Osteoblast (primary cell): ENCODE results near the gene MLIP. TPM values are rescaled to one million over a fixed set of nuclear protein-coding genes. Genes with fewer than 3 reads are reported as not detected.
A peak's percentile ranks its signal among the peaks of the same experiment; 100 is the strongest.

Experiments used
- DNase-seq: peaks from one replicate; pipeline ENCODE4 v3.0.0; 2011; ENCODE audit warnings: low spot score, mixed read lengths; ENCODE audit not compliant: insufficient read length; ENCODE audit errors: missing footprints
- H2AFZ ChIP-seq: 2 replicates; pipeline ENCODE4 v1.6.0; 2011; ENCODE audit warnings: mild to moderate bottlenecking, low read length
- H3K27ac ChIP-seq: 2 replicates; pipeline ENCODE4 v1.5.1; 2011; ENCODE audit warnings: mild to moderate bottlenecking, low read depth, low read length, moderate library complexity
- H3K27me3 ChIP-seq: 2 replicates; pipeline ENCODE4 v1.6.0; 2012; ENCODE audit warnings: mild to moderate bottlenecking, control low read depth, inconsistent platforms, low read length, moderate library complexity; ENCODE audit not compliant: insufficient read depth
- H3K36me3 ChIP-seq: 2 replicates; pipeline ENCODE4 v1.5.1; 2011; ENCODE audit warnings: mild to moderate bottlenecking, low read length, control low read depth, moderate library complexity; ENCODE audit not compliant: insufficient read depth
- H3K4me1 ChIP-seq: 2 replicates; pipeline ENCODE4 v1.5.1; 2011; ENCODE audit warnings: mild to moderate bottlenecking, low read length, control low read depth, moderate library complexity; ENCODE audit not compliant: insufficient read depth
- H3K4me2 ChIP-seq: 2 replicates; pipeline ENCODE4 v1.6.0; 2011; ENCODE audit warnings: mild to moderate bottlenecking, low read length; ENCODE audit not compliant: insufficient read depth
- H3K4me3 ChIP-seq: fragments of 200-600 bp; sonication (generic); 3 replicates; pipeline ENCODE4 v1.5.1; 2012; ENCODE audit warnings: mild to moderate bottlenecking, low read length, inconsistent platforms; ENCODE audit not compliant: insufficient read depth
- H3K79me2 ChIP-seq: 2 replicates; pipeline ENCODE4 v1.6.0; 2012; ENCODE audit warnings: mild to moderate bottlenecking, low read length, control low read depth, inconsistent platforms; ENCODE audit not compliant: insufficient read depth
- H3K9me3 ChIP-seq: 2 replicates; pipeline ENCODE4 v1.5.1; 2011; ENCODE audit warnings: low read depth, low read length, control low read depth
- H4K20me1 ChIP-seq: 2 replicates; pipeline ENCODE4 v1.6.0; 2012; ENCODE audit warnings: mild to moderate bottlenecking, low read length, control low read depth; ENCODE audit not compliant: insufficient read depth
- total RNA-seq: library from RNA; depleted of rRNA; stranded (reverse); fragments of >200 nt; gene quantifications from 2 replicates; pipeline ENCODE4 v1.2.3, GENCODE V29; 2012
- TF ChIP-seq, protein P1 (sequence below): IDR thresholded peaks from 2 replicates; pipeline ENCODE4 v1.5.1; 2011; ENCODE audit warnings: mild to moderate bottlenecking, low read depth, low read length, moderate library complexity; ENCODE audit errors: extremely low read depth

MLIP gene
- total RNA-seq, 1 donor = 0.36 TPM

DNA sequence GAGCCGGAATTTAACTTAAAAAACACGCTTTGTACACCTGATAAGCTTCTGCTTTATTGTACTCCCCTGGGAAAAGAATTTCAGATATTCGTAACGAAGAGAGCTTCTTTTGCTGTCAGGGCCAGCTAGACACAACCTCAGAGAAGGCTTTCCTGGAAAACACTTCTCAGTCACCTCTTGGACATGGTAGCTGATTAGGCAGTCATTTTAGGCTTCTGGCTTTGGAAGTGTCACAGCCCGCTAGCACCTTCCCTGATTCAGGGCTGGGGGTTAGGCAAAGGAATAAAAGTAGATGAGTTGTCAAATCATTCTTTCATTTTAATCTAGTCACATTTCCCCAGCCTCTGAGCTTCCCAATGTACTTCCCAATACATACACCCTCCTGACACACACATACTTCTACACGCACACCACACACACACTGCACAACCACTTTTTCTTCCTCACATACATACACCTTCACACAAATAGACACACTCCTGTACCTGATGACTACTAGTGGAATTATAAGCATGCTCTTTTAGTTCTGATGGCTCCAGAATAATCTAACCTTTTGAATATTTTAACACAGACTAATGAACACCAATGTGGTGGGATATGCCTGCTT, 162.1 kb downstream of the MLIP start:
- Histone ChIP-seq H2AFZ (no peak overlapping the region), H3K27ac (no peak overlapping the region)
- TF ChIP-seq, protein P1, sequence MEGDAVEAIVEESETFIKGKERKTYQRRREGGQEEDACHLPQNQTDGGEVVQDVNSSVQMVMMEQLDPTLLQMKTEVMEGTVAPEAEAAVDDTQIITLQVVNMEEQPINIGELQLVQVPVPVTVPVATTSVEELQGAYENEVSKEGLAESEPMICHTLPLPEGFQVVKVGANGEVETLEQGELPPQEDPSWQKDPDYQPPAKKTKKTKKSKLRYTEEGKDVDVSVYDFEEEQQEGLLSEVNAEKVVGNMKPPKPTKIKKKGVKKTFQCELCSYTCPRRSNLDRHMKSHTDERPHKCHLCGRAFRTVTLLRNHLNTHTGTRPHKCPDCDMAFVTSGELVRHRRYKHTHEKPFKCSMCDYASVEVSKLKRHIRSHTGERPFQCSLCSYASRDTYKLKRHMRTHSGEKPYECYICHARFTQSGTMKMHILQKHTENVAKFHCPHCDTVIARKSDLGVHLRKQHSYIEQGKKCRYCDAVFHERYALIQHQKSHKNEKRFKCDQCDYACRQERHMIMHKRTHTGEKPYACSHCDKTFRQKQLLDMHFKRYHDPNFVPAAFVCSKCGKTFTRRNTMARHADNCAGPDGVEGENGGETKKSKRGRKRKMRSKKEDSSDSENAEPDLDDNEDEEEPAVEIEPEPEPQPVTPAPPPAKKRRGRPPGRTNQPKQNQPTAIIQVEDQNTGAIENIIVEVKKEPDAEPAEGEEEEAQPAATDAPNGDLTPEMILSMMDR = no peak

DNA sequence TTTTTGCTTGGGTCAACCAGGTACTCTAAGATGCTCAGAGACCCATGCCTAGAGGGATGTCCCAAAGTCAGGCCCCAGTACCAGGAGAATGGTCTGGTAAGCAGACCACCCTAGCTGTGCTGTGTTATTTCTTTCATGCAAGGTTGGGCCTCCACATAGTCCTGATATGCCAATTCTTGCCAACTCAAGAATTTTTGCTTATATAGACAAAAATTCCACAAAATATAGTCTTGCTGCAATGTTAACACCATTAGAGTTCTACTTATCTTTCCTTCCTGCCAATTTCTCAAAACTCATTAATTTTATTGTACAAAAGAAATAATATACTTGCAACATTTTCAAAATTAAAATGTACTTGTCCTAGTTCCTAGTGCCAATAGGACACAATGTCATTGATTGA, 163.1 kb downstream of the MLIP start:
- no peak overlapping the region for H3K4me2 ChIP-seq

More for the DNA sequence above, 162.1 kb downstream of the MLIP start:
- Histone ChIP-seq H3K4me2 (no peak overlapping the region), H3K36me3 (no peaks in the 10 kb centered on the region), H3K4me3 (no peak overlapping the region), H4K20me1 (no peaks in the 10 kb centered on the region), H3K4me1 (no peaks in the 10 kb centered on the region), H3K79me2 (no peaks in the 10 kb centered on the region), H3K9me3 (no peaks in the 10 kb centered on the region), H3K27me3 (no peaks in the 10 kb centered on the region)
- no peak for DNase-seq

DNA sequence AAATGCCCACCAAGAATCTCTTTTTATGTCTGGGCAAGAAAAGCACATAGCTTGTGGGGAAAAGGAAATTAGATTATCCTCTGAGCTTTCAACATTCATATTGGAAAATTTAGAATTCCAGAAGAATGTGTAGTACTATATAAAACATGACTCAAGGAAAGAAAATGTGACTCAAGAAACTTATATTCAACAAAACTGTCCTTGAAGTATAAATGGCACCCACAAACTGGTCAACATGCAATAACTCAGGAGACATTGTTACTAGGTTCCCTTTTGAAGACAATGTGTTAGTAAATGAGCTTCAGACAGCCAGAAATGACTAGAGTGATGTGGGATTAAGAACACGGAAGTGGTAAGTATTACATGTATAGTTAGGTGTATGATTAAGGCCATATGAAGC, 170.9 kb downstream of the MLIP start:
- no peaks in the 10 kb centered on the region for H3K27me3 ChIP-seq
- no peaks in the 10 kb centered on the region for H3K36me3 ChIP-seq
- peak overlapping the region; percentile 15 for H2AFZ ChIP-seq
- H3K4me2 ChIP-seq = peak overlapping the region; percentile 12
- no peaks in the 10 kb centered on the region for H4K20me1 ChIP-seq
- H3K27ac ChIP-seq = peak overlapping the region; percentile 47
- H3K4me3 ChIP-seq = no peak overlapping the region
- H3K4me1 ChIP-seq = peaks cover 16% of the 10 kb centered on the region
- DNase-seq = peak; percentile 79
- TF ChIP-seq, protein P1 = no peak
- H3K79me2 ChIP-seq = no peaks in the 10 kb centered on the region
- H3K9me3 ChIP-seq = no peaks in the 10 kb centered on the region

More for the DNA sequence above, 163.1 kb downstream of the MLIP start:
- Histone ChIP-seq H4K20me1 (no peaks in the 10 kb centered on the region), H3K79me2 (no peaks in the 10 kb centered on the region), H3K4me3 (no peak overlapping the region), H2AFZ (no peak overlapping the region), H3K36me3 (no peaks in the 10 kb centered on the region), H3K9me3 (no peaks in the 10 kb centered on the region), H3K4me1 (no peaks in the 10 kb centered on the region), H3K27me3 (no peaks in the 10 kb centered on the region), H3K27ac (no peak overlapping the region)
- TF ChIP-seq, protein P1 = no peak
- DNase-seq = no peak

DNA sequence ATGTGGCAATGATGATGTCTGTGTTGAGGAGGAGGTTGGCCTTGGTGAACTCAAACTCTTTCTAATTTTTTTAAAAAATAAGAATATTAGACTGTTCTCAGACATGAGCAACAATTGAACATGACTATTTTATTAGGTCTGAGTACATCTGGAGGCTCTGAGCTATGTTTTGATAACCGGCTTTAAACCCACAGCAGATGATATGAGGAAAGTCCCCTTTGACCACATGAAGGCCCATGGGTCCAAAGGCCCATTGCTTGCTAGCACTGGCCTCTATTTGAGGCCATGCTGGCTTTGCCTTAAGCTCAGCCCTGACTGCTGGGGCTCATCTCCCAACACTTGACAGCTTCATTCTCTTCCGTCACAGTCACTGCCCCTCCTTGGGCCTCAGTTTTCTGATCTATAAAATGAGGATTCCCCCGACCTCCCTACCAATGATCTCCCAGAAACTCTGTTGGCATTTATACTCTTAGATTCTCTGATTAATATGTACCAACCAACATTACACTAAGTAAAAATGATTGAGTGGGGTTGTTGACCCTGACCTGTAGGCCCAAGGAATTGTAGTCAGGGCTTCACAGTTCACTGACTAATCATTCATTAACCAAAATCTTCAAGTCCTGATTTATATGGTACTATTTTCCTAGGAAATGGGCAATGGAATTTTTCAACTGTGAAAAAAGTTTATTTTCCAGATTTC, 173.1 kb downstream of the MLIP start:
- TF ChIP-seq, protein P1 = no peak
- Histone ChIP-seq H3K27me3 (no peaks in the 10 kb centered on the region), H2AFZ (no peak overlapping the region), H3K27ac (no peak overlapping the region), H3K4me2 (no peak overlapping the region), H3K4me3 (no peak overlapping the region), H3K4me1 (peaks cover 16% of the 10 kb centered on the region), H3K79me2 (no peaks in the 10 kb centered on the region), H3K9me3 (no peaks in the 10 kb centered on the region), H4K20me1 (no peaks in the 10 kb centered on the region), H3K36me3 (no peaks in the 10 kb centered on the region)
- DNase-seq = no peak
